EH (cell line): ENCODE measurements around the gene NKAIN1.
"Not testable (repeated sequence)": the region's sequence is repeated elsewhere in the genome, so short reads cannot be mapped to it uniquely, and the experiment has no call there.

Experiments used
- DNase-seq: peaks from one replicate; pipeline ENCODE4 v3.0.0-alpha.2; 2015; ENCODE audit warnings: low read depth

NKAIN1 gene

GRCh38 chr1:31152181-31152795 is 87.4 kb downstream of the NKAIN1 start:
- DNase-seq: peak; percentile 91

GRCh38 chr1:31151402-31151801 is 88.3 kb downstream of the NKAIN1 start:
- DNase-seq: no peak

- no peak for DNase-seq
Observed at GRCh38 chr1:31148409-31148808, 91.3 kb downstream of the NKAIN1 start.

GRCh38 chr1:31145648-31146047 is 94.0 kb downstream of the NKAIN1 start:
- DNase-seq: no peak

GRCh38 chr1:31144442-31144841 is 95.2 kb downstream of the NKAIN1 start:
- no peak for DNase-seq

DNA sequence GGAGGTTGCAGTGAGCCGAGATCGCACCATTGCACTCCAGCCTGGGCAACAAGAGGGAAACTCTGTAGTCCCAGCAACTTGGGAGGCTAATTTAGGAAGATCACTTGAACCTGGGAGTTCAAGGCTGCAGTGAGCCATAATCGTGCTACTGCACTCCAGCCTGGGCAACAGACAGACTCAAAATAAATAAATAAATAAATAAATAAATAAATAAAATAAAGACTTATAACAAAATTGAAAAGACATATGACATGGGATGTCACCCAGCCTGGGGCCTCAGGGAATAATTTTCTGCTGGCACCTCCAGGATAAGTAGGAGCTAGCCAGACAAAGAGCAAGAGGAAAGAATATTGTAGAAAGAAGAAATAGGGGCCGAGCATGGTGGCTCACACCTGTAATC is 96.2 kb downstream of the NKAIN1 start:
- DNase-seq: no peak

GRCh38 chr1:31142406-31142805 is 97.3 kb downstream of the NKAIN1 start:
- DNase-seq: no peak

DNA sequence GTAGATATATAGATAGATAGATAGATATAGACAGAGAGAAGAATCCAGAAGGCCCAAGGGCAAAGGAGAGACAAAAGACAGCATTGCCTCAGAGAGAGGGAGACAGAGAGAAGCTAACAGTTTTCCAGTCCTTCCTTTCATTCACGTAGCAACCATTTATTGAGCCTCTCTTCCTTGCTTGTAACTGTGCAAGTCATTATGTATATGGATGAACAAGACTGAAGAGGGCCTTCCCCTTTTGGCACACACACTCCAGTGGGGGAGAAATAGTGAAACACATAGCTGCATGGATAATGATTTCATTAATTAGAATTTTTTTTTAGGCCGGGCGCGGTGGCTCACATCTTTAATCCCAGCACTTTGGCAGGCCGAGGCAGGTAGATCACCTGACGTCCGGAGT is 99.4 kb downstream of the NKAIN1 start:
- no peak for DNase-seq

GRCh38 chr1:31138797-31139521 is 100.7 kb downstream of the NKAIN1 start:
- DNase-seq: peak; percentile 30

DNA sequence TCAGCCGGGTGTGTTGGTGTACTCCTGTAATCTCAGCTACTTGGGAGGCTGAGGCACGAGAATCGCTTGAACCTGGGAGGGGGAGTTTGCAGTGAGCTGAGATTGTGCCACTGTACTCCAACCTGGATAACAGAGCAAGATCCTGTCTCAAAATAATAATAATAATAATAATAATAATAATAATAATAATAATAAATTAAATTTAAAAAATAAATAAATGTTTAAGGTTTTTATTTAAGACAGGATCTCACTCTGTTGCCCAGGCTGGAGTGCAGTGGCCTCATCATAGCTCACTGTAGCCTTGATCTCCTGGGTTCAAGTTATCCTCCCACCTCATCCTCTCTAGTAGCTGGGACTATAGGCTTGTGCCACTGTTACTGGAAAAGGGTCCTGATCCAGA is 101.8 kb downstream of the NKAIN1 start:
- not testable (repeated sequence) for DNase-seq

GRCh38 chr1:31135973-31136600 is 103.6 kb downstream of the NKAIN1 start:
- DNase-seq: peak; percentile 67

- DNase-seq: no peak
Observed at GRCh38 chr1:31133368-31133767, 106.3 kb downstream of the NKAIN1 start.
